HG02678 (cell line): ENCODE results near the gene MYRFL.
A peak's percentile ranks its signal among the peaks of the same experiment; 100 is the strongest.

Source experiments
- ATAC-seq: cut with Tn5 transposase; IDR thresholded peaks from one replicate; pipeline ENCODE4 v1.9.1; 2021; ENCODE audit warnings: mild to moderate bottlenecking, moderate library complexity; ENCODE audit not compliant: unreplicated experiment

MYRFL gene

DNA sequence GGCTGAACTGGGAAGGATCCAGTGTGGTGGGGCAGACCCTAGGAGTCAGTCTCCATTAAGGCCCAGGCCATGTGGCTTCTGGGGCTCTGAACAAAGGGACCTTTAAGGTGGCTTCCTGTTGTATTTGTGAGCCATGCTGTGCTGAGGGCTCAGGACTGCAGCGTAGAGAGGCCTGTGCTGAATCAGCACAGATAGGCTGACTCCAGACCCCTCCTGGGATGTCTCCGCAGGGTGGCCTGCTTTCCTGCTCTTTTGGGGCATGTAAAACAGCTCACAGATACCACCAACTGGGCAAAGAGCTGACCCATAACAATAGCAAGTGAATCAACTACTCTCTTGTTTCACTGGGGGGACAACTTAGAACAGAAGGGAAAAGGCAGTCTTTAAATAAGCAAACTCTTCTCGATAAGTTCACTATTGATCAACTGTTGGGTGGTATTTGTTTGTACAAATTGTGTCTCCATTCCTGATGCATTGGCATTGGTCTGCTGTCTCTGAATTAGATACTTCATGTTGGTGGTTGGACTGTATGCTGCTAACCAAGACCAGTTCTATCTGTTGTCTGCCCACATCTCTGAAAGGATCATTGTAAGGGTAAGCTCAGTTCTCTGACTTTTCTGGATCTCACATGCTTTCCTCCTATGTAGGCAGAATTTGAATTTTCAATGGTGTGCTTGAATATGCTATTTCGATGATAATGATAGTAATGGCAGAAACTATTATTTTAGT is 71.8 kb downstream of the MYRFL start:
- no peak for ATAC-seq

DNA sequence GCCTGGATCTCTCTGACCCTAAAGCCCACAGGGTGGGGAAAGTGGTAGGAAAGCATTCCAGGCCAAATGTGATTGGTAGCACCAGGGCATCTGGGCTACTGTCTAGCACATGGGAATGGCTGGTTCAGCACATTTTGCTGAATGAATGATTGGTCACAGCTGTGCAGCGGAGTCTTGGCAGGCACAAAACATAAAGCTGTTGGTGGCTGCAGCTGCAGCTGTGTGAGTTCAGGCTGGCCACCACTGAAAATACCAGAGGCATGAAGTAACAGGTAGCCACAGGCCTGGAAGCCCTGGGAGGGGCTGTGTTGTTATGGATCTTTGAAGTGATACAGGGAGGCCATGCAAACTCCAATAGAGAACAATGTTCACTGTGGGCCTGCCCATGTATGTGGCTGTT is 72.7 kb downstream of the MYRFL start:
- ATAC-seq = no peak

DNA sequence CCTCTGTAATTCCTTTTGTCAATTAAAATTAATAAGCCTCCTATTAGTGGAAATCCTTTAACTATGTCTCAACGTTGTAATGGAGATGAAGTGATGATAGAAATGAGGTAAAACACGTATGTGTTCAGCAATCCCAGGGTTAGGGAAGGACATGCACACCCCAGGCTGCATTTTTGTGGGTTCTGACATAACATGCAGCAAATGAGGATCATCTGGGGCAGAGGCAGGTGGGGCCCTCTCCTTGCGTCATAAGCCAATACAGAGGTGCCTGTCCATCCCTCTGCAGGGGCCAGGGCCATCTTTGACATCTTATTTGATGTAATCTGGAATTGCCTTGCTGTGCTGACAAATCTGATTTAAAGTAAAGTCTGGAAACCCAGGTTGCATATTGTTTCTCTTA is 73.2 kb downstream of the MYRFL start:
- no peak for ATAC-seq

DNA sequence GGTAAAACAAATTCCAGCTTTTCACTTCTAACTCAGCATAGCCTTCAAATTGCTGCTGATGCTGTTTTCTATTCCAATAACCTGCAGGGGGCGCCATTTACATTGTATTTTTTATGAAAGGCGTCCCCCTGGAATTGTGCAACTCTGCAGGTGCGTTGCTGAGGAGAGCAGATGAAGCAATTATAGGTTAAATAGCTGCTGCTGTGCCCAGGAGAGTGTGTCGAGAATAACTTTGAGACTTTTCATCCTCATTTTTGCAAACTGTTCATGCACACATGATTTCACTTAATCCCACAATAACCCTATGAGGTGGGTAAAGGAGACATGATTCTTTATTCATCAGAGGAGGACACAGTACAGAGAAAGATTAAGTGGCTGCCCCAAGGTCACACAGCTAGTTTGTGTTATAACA is 75.7 kb downstream of the MYRFL start:
- ATAC-seq = peak; percentile 78

DNA sequence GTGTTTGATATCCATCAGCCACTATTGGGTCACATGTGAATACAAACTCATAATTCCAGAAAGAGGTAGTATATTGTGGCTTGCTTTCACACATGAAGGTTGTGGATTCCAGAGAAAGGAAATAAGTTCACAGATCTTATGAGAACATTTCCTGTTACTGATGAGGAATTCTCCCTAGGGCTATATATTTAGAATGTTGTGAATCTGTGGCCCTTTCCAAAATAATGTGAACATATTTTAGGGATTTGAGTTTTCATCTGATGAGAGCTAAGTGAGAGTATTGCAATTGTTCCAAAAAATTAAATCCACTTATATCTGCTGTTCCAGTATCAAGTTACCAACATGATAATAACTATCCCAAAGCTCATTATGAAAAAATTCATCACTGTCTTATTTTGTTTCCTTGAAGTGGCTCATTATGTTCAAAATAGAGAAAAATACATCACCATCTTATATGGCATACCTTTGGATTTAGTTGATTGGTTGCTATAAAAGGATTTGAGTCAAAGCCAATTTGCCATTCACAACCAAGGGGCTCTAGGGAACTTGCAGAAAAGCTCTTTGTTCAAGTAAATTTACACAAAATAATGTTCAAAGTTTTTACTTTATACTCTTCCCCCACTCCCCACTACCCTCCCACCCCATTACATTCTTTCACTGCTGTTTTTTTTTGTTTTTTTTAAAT is 76.3 kb downstream of the MYRFL start:
- ATAC-seq = no peak

DNA sequence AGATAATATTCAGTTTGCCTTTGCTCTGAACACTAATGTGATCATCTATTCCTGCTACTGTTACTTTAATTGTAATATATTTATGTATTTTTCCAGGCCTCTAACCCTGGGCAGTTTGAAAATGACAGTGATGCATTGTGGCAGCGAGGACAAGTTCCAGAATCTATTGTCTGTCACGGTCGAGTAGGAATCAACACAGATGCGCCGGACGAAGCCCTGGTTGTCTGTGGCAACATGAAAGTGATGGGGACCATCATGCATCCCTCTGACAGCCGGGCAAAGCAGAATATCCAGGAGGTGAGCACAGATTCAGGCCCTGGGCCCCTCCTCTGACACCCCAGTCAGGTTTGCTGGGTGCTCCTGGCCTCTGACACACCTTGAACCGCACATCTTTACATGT is 78.5 kb downstream of the MYRFL start:
- no peak for ATAC-seq

DNA sequence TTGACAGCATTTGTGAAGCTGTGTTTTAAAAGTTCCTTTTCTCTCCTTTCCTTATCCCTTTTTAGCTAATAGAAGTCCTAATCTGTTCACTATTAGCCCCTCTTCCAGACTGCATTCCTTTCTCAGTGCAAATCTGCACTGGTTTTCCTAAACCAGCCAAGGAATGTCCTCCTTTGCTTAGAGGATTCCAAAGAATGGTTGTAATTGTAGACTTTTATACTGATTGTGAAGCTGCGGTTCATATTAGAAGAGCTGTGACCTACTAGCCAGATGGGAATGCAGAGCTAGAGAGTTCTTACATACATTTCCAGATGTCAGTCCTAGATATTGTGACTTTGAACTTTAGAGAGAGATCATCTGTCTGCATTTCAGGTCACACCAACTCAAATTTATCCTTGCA is 79.8 kb downstream of the MYRFL start:
- no peak for ATAC-seq

DNA sequence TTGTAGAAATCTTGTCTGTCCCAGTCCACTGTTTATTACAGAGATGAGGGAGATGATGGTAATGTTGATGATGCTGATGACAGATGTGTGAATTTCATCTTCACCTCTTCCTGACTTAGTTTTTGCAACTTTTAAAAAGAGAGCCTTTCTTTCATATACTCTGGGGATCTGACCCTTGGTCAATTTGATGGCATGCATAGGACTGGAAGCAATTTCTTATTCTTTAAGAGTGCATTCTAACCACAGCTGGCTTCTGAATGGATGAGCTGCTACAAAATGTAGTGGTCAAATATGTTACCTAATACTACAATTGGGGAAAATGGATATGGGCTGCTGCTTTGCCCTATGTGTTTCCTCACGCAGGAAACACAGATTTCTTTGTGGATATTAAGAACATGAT is 80.8 kb downstream of the MYRFL start:
- ATAC-seq = no peak

DNA sequence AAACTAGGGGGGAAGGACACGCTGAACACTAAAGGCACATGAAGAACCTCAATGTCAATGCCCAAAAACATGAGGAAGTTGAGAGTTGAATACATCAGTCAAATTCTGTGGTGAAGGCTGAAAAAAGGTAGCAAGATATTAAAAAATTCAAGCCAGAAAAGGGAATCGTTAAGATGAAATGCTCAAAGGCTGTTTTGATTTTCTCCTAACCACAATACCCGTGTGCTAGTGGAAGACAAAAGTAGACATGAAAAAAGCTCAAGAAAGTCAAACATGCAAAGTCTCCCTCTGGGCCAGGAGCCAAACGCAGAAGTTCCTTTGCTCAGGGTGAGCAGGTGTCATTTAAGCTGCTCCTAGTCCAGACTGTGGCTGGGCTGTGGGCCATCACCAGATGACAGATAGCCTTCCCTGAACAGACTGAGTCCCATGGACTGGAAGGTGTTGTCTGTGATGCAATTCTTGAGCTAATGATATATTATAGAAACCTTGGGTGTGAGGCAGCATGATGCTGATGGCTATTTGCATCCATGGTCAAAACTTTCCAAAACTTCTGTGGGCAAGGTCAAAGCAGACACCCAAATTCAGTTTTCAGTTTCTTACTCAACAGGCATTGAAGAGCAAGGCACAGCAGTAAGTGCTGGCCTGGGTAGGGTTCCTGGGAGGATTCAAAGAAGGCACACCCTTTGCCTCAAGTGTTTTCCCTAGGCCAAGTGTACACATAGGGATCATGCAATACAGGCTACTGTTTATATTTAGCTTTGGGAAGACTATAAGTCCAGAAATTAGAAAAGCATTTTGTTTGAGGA is 81.6 kb downstream of the MYRFL start:
- peak; percentile 90 for ATAC-seq

DNA sequence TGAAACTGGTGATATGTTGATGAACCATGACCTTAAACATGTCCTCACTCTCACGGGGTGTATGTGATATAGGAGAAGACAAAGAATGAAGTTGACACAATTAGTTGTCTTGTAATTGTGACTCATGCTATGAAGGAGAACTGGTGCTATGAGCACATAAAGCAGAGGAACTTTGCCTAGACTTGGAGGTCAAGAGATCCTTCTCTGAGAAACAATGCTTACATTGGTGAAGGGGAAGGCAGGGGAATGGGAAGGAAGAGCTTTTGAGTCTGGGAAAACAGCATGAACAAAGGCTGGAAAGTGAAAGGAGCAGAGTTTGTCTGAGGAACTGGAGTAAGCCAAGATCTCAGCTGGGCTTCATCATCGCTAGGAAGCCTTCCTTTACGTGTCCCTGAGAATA is 83.2 kb downstream of the MYRFL start:
- ATAC-seq = no peak

DNA sequence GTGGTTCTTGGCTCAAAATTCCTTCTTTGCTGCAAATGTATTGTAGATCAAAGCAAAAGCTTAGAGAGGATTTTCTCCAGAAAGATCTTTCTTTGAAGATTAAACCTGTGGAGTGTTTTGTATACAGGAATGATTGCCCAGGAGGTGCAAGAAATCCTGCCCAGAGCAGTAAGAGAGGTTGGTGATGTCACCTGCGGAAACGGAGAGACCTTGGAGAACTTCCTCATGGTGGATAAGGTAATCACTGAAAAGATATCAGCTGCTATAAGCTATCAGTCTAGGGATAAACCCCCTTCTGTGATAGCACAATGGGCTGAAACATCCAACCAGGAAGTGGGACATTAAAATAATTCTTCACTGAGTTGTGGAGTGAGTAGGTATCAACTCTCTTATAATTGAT is 85.7 kb downstream of the MYRFL start:
- no peak for ATAC-seq

DNA sequence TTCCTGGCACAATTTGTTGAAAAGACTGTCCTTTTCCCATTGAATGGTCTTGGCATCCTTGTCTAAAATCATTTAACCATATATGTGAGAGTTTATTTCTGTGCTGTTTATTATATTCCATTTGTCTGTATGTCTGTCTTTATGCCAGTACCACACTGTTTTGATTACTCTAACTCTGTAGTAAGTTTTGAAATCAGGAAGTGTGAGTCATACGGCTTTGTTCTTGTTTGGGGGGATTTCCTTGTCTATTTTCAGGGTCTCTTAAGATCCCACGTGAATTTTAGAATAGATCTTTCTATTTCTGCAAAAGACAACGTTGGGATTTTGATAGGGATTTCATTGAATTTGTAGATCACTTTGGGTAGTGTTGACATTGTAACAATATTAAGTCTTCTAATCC is 88.5 kb downstream of the MYRFL start:
- no peak for ATAC-seq

DNA sequence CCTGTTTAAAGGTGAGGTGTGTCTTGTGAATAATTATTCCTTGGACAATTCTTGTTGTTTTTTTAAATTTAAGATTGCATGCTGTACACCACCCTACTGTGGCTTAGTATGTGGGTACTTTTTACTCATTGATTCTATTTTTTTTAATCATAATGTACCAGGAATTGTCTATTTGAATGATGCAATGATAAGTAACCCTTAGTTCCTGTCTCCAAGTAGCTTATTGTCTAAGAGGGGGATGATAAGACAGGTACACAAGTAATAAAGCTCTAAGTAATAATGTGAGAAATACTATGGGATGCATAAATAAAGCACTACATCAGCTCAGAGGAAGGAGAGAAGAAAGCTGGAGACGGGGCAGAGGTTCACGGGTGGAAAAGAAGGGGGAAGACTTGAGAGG is 90.9 kb downstream of the MYRFL start:
- no peak for ATAC-seq

DNA sequence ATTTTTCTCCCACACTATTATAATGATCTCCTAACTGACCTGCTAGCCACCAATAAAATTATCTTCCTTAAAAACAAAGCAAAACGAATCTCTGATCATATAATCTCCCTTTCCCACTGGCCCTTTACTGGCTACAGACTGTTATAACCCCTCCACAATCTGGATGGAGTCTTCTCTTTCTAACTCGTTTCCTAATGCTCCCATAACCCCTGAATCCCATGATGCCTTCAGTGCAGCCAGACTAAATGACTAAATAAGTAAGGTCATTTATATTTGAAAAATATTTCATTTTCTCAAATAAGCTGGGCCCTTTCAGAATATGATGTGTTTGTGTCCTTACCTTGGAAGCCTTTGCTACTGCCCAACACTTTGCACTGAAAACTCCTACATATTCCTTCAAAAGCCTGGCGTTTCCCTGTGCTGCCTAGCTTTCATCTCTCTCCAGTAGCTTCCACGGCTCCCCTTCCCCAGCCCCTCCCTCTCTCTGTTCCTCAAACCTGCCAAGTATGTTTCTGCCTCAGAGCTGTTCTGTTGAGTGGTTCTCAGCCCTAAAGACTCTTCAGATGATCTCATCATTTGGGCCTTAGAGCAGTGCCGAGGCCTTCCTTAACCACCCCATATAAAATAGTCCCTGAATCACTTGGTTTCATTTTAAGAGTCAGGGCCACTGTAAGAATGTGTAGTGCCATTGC is 91.7 kb downstream of the MYRFL start:
- no peak for ATAC-seq

DNA sequence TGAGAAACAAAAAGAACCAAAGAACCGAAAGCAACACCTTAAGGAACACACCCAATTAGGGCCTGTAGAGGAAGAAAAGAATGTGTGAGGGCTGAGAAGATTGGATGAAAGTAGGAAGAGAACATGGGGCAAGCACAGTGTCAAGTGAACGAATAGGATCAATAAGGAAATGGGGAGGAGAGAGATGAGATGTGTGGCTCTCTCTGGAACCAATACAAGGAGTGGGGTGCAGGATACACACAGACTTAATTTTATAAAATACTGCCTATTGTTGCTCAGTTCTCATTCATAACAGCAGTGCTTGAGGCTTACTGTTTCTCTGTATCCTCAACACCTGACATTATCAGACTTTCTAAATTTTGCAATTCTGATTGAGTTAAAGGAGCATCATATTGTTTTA is 93.3 kb downstream of the MYRFL start:
- ATAC-seq = no peak

DNA sequence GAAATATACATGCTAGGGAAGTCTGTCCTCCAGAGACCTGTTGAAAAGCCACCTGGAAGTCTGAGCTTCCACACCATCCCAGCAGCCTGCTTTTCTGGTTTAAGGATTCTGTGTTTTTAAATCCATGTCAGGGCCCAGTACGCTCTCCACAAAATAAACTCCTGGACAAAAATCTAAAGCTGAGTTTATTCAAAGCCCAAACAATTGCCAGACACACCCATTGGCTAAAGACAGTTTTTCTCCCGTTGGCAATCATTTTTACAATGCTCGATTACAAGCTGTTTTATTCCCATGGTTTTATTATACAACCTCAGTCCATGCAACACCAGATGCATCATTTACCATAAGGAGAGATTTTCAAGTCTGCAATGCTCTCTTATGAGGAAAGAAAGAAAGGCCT is 94.5 kb downstream of the MYRFL start:
- no peak for ATAC-seq

DNA sequence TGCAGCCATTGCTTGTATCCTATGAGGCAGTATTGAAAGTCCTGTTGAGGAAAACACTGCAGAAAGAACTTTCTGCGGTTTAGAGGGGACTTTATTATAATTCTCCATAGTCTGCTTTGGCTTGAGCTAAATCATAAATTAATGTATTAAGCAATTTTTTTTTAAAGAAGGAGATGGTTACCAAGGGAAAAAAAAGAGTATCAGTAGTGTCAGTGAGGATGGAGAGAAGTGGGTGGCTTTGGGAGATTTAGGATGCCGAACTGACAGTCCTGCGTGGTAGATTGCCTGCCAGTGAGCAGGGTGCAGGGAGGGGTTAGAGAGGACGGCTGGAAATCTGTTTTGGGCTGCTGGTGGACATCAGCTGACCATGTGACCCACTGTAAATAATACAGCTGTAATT is 96.8 kb downstream of the MYRFL start:
- no peak for ATAC-seq

DNA sequence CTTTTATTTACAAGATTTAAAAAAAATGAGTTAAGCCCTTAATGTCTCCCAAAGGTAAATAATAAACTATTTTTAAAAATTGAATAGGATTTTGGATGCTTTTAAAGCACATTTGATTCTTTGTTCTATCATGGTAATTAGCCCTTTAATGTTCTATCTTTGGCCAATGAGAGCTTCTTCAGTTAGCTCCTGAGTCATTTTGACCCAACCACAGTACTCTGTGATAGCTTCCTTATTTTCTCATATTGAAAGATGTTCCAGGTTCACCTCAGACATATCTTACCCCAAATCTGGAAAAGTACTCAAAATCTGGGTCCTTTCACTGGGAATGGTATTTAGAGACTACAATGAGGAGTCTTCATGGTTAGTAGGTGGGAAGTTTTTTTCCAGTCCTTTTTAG is 98.0 kb downstream of the MYRFL start:
- ATAC-seq = no peak

DNA sequence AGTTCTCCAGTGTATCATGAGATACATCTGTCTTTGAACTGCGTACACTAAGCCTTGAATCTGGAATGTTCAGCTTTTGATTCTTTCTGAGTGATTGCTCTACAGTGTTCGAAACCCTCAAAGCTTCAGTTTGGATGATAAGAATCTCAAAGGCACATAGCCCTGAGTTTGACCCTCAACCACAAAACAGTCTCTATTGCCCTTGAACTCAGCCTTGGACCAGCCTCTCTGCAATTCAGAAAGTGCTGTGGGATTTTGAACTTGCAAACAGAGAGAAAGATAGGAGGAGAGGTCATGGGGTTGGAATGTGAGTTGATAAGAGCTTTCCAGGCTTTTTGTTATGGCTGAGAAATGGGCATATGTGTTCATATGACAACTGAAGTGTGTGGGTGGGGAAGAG is 100.3 kb downstream of the MYRFL start:
- ATAC-seq = no peak

DNA sequence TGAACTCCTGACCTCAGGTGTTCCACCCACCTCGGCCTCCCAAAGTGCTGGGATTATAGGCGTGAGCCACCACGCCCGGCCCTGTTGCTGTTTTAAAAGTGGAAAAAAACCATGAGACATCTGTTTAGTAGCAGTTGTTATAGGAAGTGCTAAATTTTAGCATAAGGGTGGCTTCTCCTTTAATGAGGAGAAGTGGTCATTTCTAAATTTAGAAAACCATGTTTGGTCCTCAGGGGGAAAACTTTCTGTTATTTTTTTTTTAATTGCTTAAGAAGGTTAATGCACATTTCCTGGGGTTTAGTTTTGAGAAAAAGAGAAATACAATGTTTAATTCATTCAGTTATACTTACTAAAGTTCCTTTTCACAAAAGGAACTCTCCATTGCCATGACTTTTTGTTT is 102.1 kb downstream of the MYRFL start:
- ATAC-seq = no peak

DNA sequence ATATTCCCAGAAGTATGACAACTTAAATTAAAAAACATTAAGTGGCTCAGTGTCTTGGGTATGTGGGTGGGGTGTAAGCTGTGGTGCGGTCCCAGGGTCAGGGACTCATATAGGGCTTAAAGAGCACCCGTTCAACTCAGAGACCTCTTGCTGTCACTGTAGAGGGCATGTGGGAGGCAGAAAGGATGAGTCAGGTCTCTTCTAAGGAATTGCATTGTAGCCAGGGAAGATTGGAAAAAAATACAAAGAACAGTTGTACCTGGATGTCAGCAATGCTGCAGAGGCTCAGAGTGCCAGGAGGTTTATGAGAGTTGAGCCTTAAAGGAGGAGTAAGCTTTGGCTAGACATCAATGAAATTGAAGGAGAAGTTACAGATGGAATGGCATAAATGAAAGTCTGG is 104.1 kb downstream of the MYRFL start:
- no peak for ATAC-seq
